GM23338 (cell line): ENCODE data around the gene MAP4K3. TPM values are rescaled to one million over a fixed set of nuclear protein-coding genes. Genes with fewer than 3 reads are reported as not detected.

Experiments
- ATAC-seq: fragments of 200-7000 bp; cut with Tn5 transposase; 3 replicates; pipeline ENCODE4 v1.9.1; 2020
- DNase-seq: peaks from one replicate; pipeline ENCODE4 v3.0.0-alpha.2; 2015; ENCODE audit warnings: low spot score
- H2AFZ ChIP-seq: fragments of 200-600 bp; sonication (generic); 2 replicates; pipeline ENCODE4 v1.8.0; 2016; ENCODE audit warnings: antibody characterized with exemption, mild to moderate bottlenecking, moderate library complexity
- H3F3A ChIP-seq: fragments of 200-600 bp; sonication (generic); replicated peaks from 2 replicates; pipeline ENCODE4 v1.8.0; 2017; ENCODE audit warnings: antibody characterized with exemption, mixed run types, low read depth
- H3K27ac ChIP-seq: fragments of 200-600 bp; sonication (generic); 2 replicates; pipeline ENCODE4 v1.6.1; 2016; ENCODE audit warnings: low read depth
- H3K27me3 ChIP-seq: fragments of 200-600 bp; sonication (generic); 2 replicates; pipeline ENCODE4 v1.8.0; 2016; ENCODE audit warnings: mild to moderate bottlenecking, mixed run types, moderate library complexity; ENCODE audit not compliant: insufficient read depth
- H3K36me3 ChIP-seq: fragments of 200-600 bp; sonication (generic); 2 replicates; pipeline ENCODE4 v1.8.0; 2016; ENCODE audit warnings: mild to moderate bottlenecking; ENCODE audit not compliant: insufficient read depth
- H3K4me1 ChIP-seq: fragments of 200-600 bp; sonication (generic); 2 replicates; pipeline ENCODE4 v1.8.0; 2016; ENCODE audit warnings: mild to moderate bottlenecking, moderate library complexity; ENCODE audit not compliant: insufficient read depth
- H3K4me2 ChIP-seq: fragments of 200-600 bp; sonication (generic); 2 replicates; pipeline ENCODE4 v1.7.1; 2017; ENCODE audit warnings: mixed run types
- H3K4me3 ChIP-seq: fragments of 200-600 bp; sonication (generic); 2 replicates; pipeline ENCODE4 v1.6.1; 2016; ENCODE audit warnings: mixed run types
- H3K79me2 ChIP-seq: fragments of 200-600 bp; sonication (generic); replicated peaks from 2 replicates; pipeline ENCODE4 v1.8.0; 2017; ENCODE audit warnings: mild to moderate bottlenecking; ENCODE audit not compliant: insufficient read depth
- H3K9me2 ChIP-seq: fragments of 200-600 bp; sonication (generic); 2 replicates; pipeline ENCODE4 v1.8.0; 2017; ENCODE audit not compliant: insufficient read depth
- H4K20me1 ChIP-seq: fragments of 200-600 bp; sonication (generic); replicated peaks from 2 replicates; pipeline ENCODE4 v1.8.0; 2017; ENCODE audit warnings: mild to moderate bottlenecking; ENCODE audit not compliant: insufficient read depth
- H3K27ac Mint-ChIP-seq: 2 replicates; pipeline ENCODE4 v1.8.0; 2020; ENCODE audit warnings: inconsistent platforms, mild to moderate bottlenecking, moderate library complexity, mixed read lengths
- H3K27me3 Mint-ChIP-seq: 3 replicates; pipeline ENCODE4 v1.8.0; 2022; ENCODE audit warnings: low read depth, mild to moderate bottlenecking, moderate library complexity, mixed read lengths, inconsistent platforms; ENCODE audit not compliant: insufficient read depth, poor library complexity
- H3K36me3 Mint-ChIP-seq: 3 replicates; pipeline ENCODE4 v1.8.0; 2021; ENCODE audit warnings: low read depth, mild to moderate bottlenecking, inconsistent platforms, moderate library complexity, mixed read lengths
- H3K4me1 Mint-ChIP-seq: 3 replicates; pipeline ENCODE4 v1.8.0; 2020; ENCODE audit warnings: mild to moderate bottlenecking, inconsistent platforms, mixed read lengths
- H3K4me3 Mint-ChIP-seq: 3 replicates; pipeline ENCODE4 v1.8.0; 2021; ENCODE audit warnings: moderate library complexity, mild to moderate bottlenecking, inconsistent platforms, mixed read lengths
- H3K9me3 Mint-ChIP-seq: 3 replicates; pipeline ENCODE4 v1.8.0; 2020; ENCODE audit warnings: moderate library complexity, mild to moderate bottlenecking, inconsistent platforms, mixed read lengths
- CREB1 ChIP-seq: fragments of 250-450 bp; sonication (Bioruptor Pico); IDR thresholded peaks from 2 replicates; pipeline ENCODE4 v1.5.0; 2020; ENCODE audit warnings: low read depth, mild to moderate bottlenecking, moderate library complexity
- CTCF ChIP-seq, 2 experiments: fragments of 200-600 bp in 1 of 2; sonication (generic) in 1 of 2; conservative IDR thresholded peaks; 2 replicates each; pipeline versions ENCODE4 v1.5.1 to v1.6.1; 2016 to 2017; ENCODE audit warnings: antibody characterized with exemption in 2 of 2, low read depth in 2 of 2, mild to moderate bottlenecking in 2 of 2, moderate library complexity in 1 of 2
- ETS1 ChIP-seq: IDR thresholded peaks from 2 replicates; pipeline ENCODE4 v1.6.1; 2016; ENCODE audit warnings: antibody characterized with exemption
- EZH2phosphoT487 ChIP-seq: fragments of 200-600 bp; sonication (generic); IDR thresholded peaks from one replicate; pipeline ENCODE4 v1.8.1; 2018; ENCODE audit warnings: antibody characterized with exemption; ENCODE audit not compliant: unreplicated experiment
- JUNB ChIP-seq: IDR thresholded peaks from one replicate; pipeline ENCODE4 v1.6.1; 2016; ENCODE audit warnings: antibody characterized with exemption; ENCODE audit not compliant: unreplicated experiment
- NANOG ChIP-seq: IDR thresholded peaks from 2 replicates; pipeline ENCODE4 v1.6.1; 2016; ENCODE audit warnings: antibody characterized with exemption, borderline replicate concordance
- POLR2AphosphoS5 ChIP-seq: IDR thresholded peaks from 2 replicates; pipeline ENCODE4 v1.6.1; 2016; ENCODE audit warnings: antibody characterized with exemption, low read depth
- REST ChIP-seq: IDR thresholded peaks from one replicate; pipeline ENCODE4 v1.6.1; 2018; ENCODE audit warnings: antibody characterized with exemption; ENCODE audit not compliant: unreplicated experiment
- STAT1 ChIP-seq: IDR thresholded peaks from one replicate; pipeline ENCODE4 v1.6.1; 2016; ENCODE audit warnings: antibody characterized with exemption; ENCODE audit not compliant: unreplicated experiment
- ZNF114 ChIP-seq: fragments of 250-450 bp; sonication (Bioruptor Pico); IDR thresholded peaks from 2 replicates; pipeline ENCODE4 v1.5.0; 2020; ENCODE audit warnings: mild to moderate bottlenecking, moderate library complexity
- ZNF462 ChIP-seq: fragments of 250-450 bp; sonication (Bioruptor Pico); IDR thresholded peaks from 2 replicates; pipeline ENCODE4 v1.5.0; 2020; ENCODE audit warnings: mild to moderate bottlenecking, moderate library complexity
- polyA plus RNA-seq: library from polyadenylated mRNA; unstranded; fragments of >200 nt; fragmentation: Nextera tagmentation; extraction: Ambion mirVana; gene quantifications from 2 replicates; pipeline ENCODE4 v1.2.1, GENCODE V29; 2016
- total RNA-seq: library from RNA; depleted of rRNA; stranded (reverse); fragments of >200 nt; shearing (Covaris generic); gene quantifications from 2 replicates; pipeline ENCODE4 v1.2.3, GENCODE V29; 2014

MAP4K3 gene
- total and polyA plus RNA-seq, 2 experiments from 2014 or later, result 33.0 to 90.7 TPM

- TF ChIP-seq JUNB (no peak), STAT1 (no peak), ETS1 (no peak)
These were observed 226.2 kb downstream of the MAP4K3 start (continued) for GRCh38 chr2:39210846-39211245.

- H2AFZ ChIP-seq, result peak overlapping the region; percentile 78; the same call in 1 of the 2 replicates
- Mint-ChIP-seq H3K4me3 (no peak overlapping the region), H3K4me1 (peaks cover 17% of the 10 kb centered on the region), H3K27me3 (peaks cover 1% of the 10 kb centered on the region), H3K27ac (peak overlapping the region; percentile 31; the same call in 1 of the 2 replicates), H3K36me3 (peaks cover 11% of the 10 kb centered on the region; the same call in 2 of the 3 replicates), H3K9me3 (peaks cover 9% of the 10 kb centered on the region)
- H3K79me2 ChIP-seq, result no peaks in the 10 kb centered on the region
- no peaks in the 10 kb centered on the region for H3K36me3 ChIP-seq
- H3K4me2 ChIP-seq, result no peak overlapping the region
- H3K27ac ChIP-seq, result no peak overlapping the region
- peaks cover 9% of the 10 kb centered on the region for H3K4me1 ChIP-seq
- no peaks in the 10 kb centered on the region for H3K9me2 ChIP-seq
- no peaks in the 10 kb centered on the region; the same call in 1 of the 2 replicates for H3F3A ChIP-seq
- no peaks in the 10 kb centered on the region for H3K27me3 ChIP-seq
- DNase-seq (no peak), ATAC-seq (no peak)
- no peak overlapping the region for H3K4me3 ChIP-seq
- H4K20me1 ChIP-seq, result no peaks in the 10 kb centered on the region
- TF ChIP-seq CTCF (conservative IDR thresholded peaks at IDR 0.05; ENCODE audit: low read depth in 2 of 2), result no peak
- TF ChIP-seq ZNF114 (CRISPR knock-in tag), result no peak
- TF ChIP-seq ETS1, result no peak
- TF ChIP-seq CREB1 (CRISPR knock-in tag), result no peak
- TF ChIP-seq REST, result no peak
- TF ChIP-seq NANOG, result no peak
- no peak for TF ChIP-seq STAT1
- no peak for TF ChIP-seq ZNF462 (CRISPR knock-in tag)
- no peak for TF ChIP-seq EZH2phosphoT487
- no peak for TF ChIP-seq JUNB
- no peak for TF ChIP-seq POLR2AphosphoS5
These were observed 233.7 kb downstream of the MAP4K3 start for GRCh38 chr2:39203382-39203781.
